NB4 (cell line): ENCODE results near the gene C2CD4D.

Experiments used
- CTCF ChIP-seq: IDR thresholded peaks from one replicate; pipeline ENCODE4 v1.5.1; 2012; ENCODE audit warnings: low read depth, low read length
- MAX ChIP-seq: IDR thresholded peaks from 2 replicates; pipeline ENCODE4 v1.6.1; 2011; ENCODE audit warnings: low read depth, low read length

GRCh38 chr1:151819976-151820623 lies 19.5 kb downstream of the C2CD4D start:
- TF ChIP-seq CTCF (no peak), MAX (no peak)
